Spleen (tissue), 11 donors: ENCODE results near the gene C3orf22. TPM values are rescaled to one million over a fixed set of nuclear protein-coding genes. Genes with fewer than 3 reads are reported as not detected.
"Not testable (repeated sequence)": the region's sequence is repeated elsewhere in the genome, so short reads cannot be mapped to it uniquely, and the experiment has no call there.

Experiments
- DNase-seq: peaks from one replicate; pipeline ENCODE4 v3.0.0-alpha.2; 2020
- H3K27ac ChIP-seq, 8 donors: fragments of 200-600 bp; sonication (generic) in 7 of 8; 1 replicate in 4 of 8; 2 replicates in 4 of 8; pipeline versions ENCODE4 v1.5.0 to v1.8.0; 2016 to 2021; ENCODE audit warnings: inconsistent platforms in 4 of 8, mild to moderate bottlenecking in 4 of 8, moderate library complexity in 1 of 8
- H3K27me3 ChIP-seq, 7 donors: fragments of 200-600 bp; sonication (generic) in 6 of 7; replicated peaks in 1 of 7; 1 replicate in 4 of 7; 2 replicates in 3 of 7; pipeline versions ENCODE4 v1.5.0 to v1.8.0; 2016 to 2021; ENCODE audit warnings: inconsistent platforms in 3 of 7, mild to moderate bottlenecking in 1 of 7
- H3K36me3 ChIP-seq, 6 donors: fragments of 200-600 bp; sonication (generic) in 5 of 6; 1 replicate in 4 of 6; 2 replicates in 2 of 6; pipeline versions ENCODE4 v1.5.0 to v1.8.0; 2016 to 2021; ENCODE audit warnings: inconsistent platforms in 2 of 6
- H3K4me1 ChIP-seq, 6 donors: fragments of 200-600 bp; sonication (generic) in 5 of 6; 1 replicate in 3 of 6; 2 replicates in 3 of 6; pipeline versions ENCODE4 v1.5.0 to v1.8.0; 2016 to 2021; ENCODE audit warnings: inconsistent platforms in 3 of 6
- H3K4me3 ChIP-seq, 8 donors: fragments of 200-600 bp; sonication (generic) in 7 of 8; 1 replicate in 4 of 8; 2 replicates in 4 of 8; pipeline versions ENCODE4 v1.5.0 to v1.8.0; 2016 to 2021; ENCODE audit warnings: inconsistent platforms in 4 of 8, mild to moderate bottlenecking in 4 of 8, moderate library complexity in 2 of 8
- H3K9me3 ChIP-seq, 8 donors: fragments of 200-600 bp; sonication (generic) in 7 of 8; 1 replicate in 4 of 8; 2 replicates in 4 of 8; pipeline versions ENCODE4 v1.5.0 to v1.8.0; 2016 to 2021; ENCODE audit warnings: inconsistent platforms in 4 of 8
- CTCF ChIP-seq, 11 experiments: fragments of 200-600 bp in 7 of 11; fragments of 450-650 bp in 4 of 11; sonication (generic) in 4 of 11; IDR thresholded peaks in 8 of 11; conservative IDR thresholded peaks in 3 of 11; 1 replicate in 7 of 11; 2 replicates in 4 of 11; pipeline versions ENCODE4 v1.4.0 to v1.8.0; 2016 to 2021; ENCODE audit warnings: antibody characterized with exemption in 11 of 11, inconsistent platforms in 4 of 11, mild to moderate bottlenecking in 1 of 11
- POLR2A ChIP-seq, 3 donors: fragments of 450-650 bp; IDR thresholded peaks; one replicate each; pipeline ENCODE4 v1.5.1; 2017; ENCODE audit warnings: antibody characterized with exemption in 3 of 3, mild to moderate bottlenecking in 1 of 3
- POLR2AphosphoS5 ChIP-seq, 3 donors: sonication (generic); formaldehyde crosslinking; IDR thresholded peaks; one replicate each; pipeline ENCODE4 v1.5.1; 2017; ENCODE audit warnings: antibody characterized with exemption in 3 of 3
- WGBS, 5 donors: extraction: QIAGEN DNeasy Blood & Tissue Kit in 3 of 5; methylation state at CpG; one replicate each; pipeline versions ENCODE4 v1.1.5 to v1.1.7; 2013 to 2018; 5-methylcytosine and 5-hydroxymethylcytosine counted together
- intact Hi-C: fragments of 100-400 bp; cut with DNase I; formaldehyde crosslinking; loops from one replicate; pipeline ENCODE4 v1.15.0; 2023; ENCODE audit warnings: low total_unique reads
- polyA plus RNA-seq, 3 donors: library from polyadenylated mRNA; stranded (reverse); fragments of 200-250 nt; gene quantifications; one replicate each; pipeline ENCODE4 v1.2.1, GENCODE V29; 2013
- total RNA-seq, 7 donors: library from RNA; depleted of rRNA in 3 of 7; stranded (reverse); fragments of >200 nt in 3 of 7; fragmentation: NEBNext Ultra II Directional in 4 of 7; extraction: Animal tissue kit (Norgen Biotek cat#: 25700) in 4 of 7; gene quantifications; one replicate each; pipeline versions ENCODE4 v1.1.0 to v1.2.1, GENCODE V29; 2016 to 2021
- donor health status: healthy with polysubstance abuse.
- donor health status: DM: no; HTN: no; CAD: no; lungs with moderate emphysema.
- donor health status: DM: no; HTN: no; CAD: no.
- donor health status: Bipolar disorder and iron deficiency.
- donor health status: healthy.
- donor health status: DM: no; HTN: no; CAD: no.
- donor health status: DM: yes; HTN: yes; CAD: no.

The C3orf22 gene
- total and polyA plus RNA-seq, 10 donors = not detected

- H3K4me3 ChIP-seq = no peak overlapping the region
- H3K36me3 ChIP-seq = no peaks in the 10 kb centered on the region
- peak; percentile 70 for DNase-seq
- peaks cover 0 to 37% (median 14%) of the 10 kb centered on the region in 7 donors for H3K27me3 ChIP-seq
- no peaks in the 10 kb centered on the region for H3K9me3 ChIP-seq
- 60 to 84% (median 76%) methylated on average over 9 to 10 of the region's 10 CpGs for WGBS, 5 donors
- peaks cover 0 to 36% (median 11%) of the 10 kb centered on the region in 6 donors for H3K4me1 ChIP-seq
- intact Hi-C loops = no loop called here
- H3K27ac ChIP-seq = no peak overlapping the region
- TF ChIP-seq POLR2A (IDR thresholded peaks at IDR 0.05) (no peak), CTCF (IDR thresholded peaks at IDR 0.05 in 8 of 11, conservative IDR thresholded peaks at IDR 0.05 in 3 of 11) (no peak), POLR2AphosphoS5 (IDR thresholded peaks at IDR 0.05) (no peak)
Observed at GRCh38 chr3:126537730-126538281, 20.9 kb downstream of the C3orf22 start.

DNA sequence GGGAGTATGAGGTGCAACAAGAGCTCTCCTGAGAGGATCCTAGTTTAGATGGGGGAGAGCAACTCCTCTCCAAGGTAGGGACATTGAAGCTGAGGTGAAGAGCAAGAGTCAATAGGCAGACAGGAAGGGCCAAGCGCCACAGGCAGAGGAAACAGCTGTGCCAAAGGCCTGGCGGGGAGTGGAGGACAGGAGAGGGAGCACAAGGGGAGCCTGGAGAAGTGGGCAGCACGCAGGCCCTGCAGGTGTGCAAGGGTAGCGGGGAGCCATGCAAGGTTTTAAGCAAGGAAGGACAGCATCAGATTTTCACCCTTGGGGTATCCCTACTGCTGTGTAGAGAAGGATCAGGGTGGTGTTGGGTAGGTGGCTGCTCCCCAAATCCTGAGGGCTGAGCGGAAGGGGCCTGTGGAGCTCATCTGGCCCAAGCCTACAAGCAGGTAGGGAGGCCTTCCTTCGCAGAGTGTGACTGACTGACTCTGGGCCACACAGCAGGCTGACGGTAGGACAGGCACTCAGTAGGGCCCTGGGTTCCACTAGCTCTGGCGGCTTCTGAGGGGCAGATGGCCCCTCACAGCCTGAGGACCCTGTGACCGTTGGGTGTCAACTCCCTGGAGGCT, 21.5 kb downstream of the C3orf22 start:
- Histone ChIP-seq H3K27me3 (peaks cover 0 to 32% (median 11%) of the 10 kb centered on the region in 7 donors), H3K4me1 (peaks cover 0 to 36% (median 11%) of the 10 kb centered on the region in 6 donors), H3K4me3 (no peak overlapping the region), H3K36me3 (no peaks in the 10 kb centered on the region), H3K9me3 (no peaks in the 10 kb centered on the region), H3K27ac (no peak overlapping the region)
- intact Hi-C loops = no loop called here
- no peak for TF ChIP-seq POLR2A (IDR thresholded peaks at IDR 0.05)
- TF ChIP-seq POLR2AphosphoS5 (IDR thresholded peaks at IDR 0.05) = peak in 1 of 3 donors; percentile 39
- 58 to 72% (median 65%) methylated on average over 9 of the region's 9 CpGs for WGBS, 5 donors
- peak; percentile 58 for DNase-seq

- no peaks in the 10 kb centered on the region for H3K36me3 ChIP-seq
- no peak overlapping the region for H3K4me3 ChIP-seq
- WGBS, 5 donors = 84 to 89% (median 85%) methylated on average over 2 to 3 of the region's 3 CpGs; no CpG with 5 or more reads in 1 of the 5 donors
- no peak overlapping the region for H3K27ac ChIP-seq
- peaks cover 0 to 26% (median 9%) of the 10 kb centered on the region in 6 donors for H3K4me1 ChIP-seq
- H3K9me3 ChIP-seq = no peaks in the 10 kb centered on the region
- intact Hi-C loops = no loop called here
- TF ChIP-seq POLR2A (IDR thresholded peaks at IDR 0.05) (no peak), CTCF (IDR thresholded peaks at IDR 0.05 in 8 of 11, conservative IDR thresholded peaks at IDR 0.05 in 3 of 11) (no peak), POLR2AphosphoS5 (IDR thresholded peaks at IDR 0.05) (no peak)
- H3K27me3 ChIP-seq = peaks cover 0 to 21% (median 0%) of the 10 kb centered on the region in 7 donors
- peak; percentile 60 for DNase-seq
Observed at GRCh38 chr3:126536126-126536525, 22.6 kb downstream of the C3orf22 start.

DNA sequence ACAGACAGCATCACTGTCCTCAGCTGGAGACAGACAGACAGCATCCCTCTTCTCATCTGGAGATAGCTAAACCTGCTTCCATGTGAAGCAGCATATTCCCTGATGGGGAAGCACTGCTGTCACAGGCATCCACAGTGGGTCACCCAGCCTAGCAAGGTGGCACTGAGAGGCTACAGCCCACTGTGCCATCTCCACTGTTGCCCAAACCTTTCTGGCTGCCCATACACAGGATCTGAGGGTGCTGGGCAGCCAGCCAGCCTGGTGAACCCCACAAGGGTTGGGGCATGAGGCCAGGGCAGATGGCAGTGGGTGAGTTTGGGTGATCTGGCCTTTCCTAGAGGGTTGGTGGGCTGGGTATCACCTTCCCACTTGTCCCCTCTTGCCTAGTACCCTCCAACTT, 23.1 kb downstream of the C3orf22 start:
- intact Hi-C loops = no loop called here
- Histone ChIP-seq H3K4me1 (peaks cover 0 to 26% (median 7%) of the 10 kb centered on the region in 6 donors), H3K27ac (no peak overlapping the region), H3K4me3 (no peak overlapping the region), H3K27me3 (peaks cover 0 to 21% (median 0%) of the 10 kb centered on the region in 7 donors), H3K36me3 (no peaks in the 10 kb centered on the region), H3K9me3 (no peaks in the 10 kb centered on the region)
- no peak for TF ChIP-seq POLR2AphosphoS5 (IDR thresholded peaks at IDR 0.05)
- no peak for TF ChIP-seq CTCF (IDR thresholded peaks at IDR 0.05 in 8 of 11, conservative IDR thresholded peaks at IDR 0.05 in 3 of 11)
- TF ChIP-seq POLR2A (IDR thresholded peaks at IDR 0.05) = no peak
- DNase-seq = peak; percentile 66

DNA sequence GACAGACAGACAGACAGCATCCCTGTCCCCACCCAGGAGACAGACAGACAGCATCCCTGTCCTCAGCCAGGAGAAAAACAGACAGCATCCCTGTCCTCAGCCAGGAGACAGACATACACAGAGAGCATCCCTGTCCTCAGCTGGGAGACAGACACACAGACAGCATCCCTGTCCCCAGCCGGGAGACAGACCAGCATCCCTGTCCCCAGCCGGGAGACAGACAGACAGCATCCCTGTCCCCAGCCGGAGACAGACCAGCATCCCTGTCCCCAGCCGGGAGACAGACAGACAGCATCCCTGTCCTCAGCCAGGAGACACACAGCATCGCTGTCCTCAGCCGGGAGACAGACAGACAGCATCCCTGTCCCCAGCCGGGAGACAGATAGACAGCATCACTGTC, 24.0 kb downstream of the C3orf22 start:
- H3K36me3 ChIP-seq, intact Hi-C loops, H3K4me3 ChIP-seq, DNase-seq, H3K27ac ChIP-seq, H3K9me3 ChIP-seq: not testable (repeated sequence)
- 84 to 97% (median 91%) methylated on average over 5 to 7 of the region's 7 CpGs for whole genome bisulfite sequencing, 5 donors
- Histone ChIP-seq H3K27me3 (peaks cover 0 to 26% (median 0%) of the 10 kb centered on the region in 7 donors), H3K4me1 (peaks cover 0 to 27% (median 10%) of the 10 kb centered on the region in 6 donors)
